Activated naive CD8-positive, alpha-beta T cell (primary cell): Measurements from ENCODE around the gene PSEN2.
"Not testable (repeated sequence)": the region's sequence is repeated elsewhere in the genome, so short reads cannot be mapped to it uniquely, and the experiment has no call there.

Experiments used
- H3K27ac Mint-ChIP-seq: one replicate; pipeline ENCODE4 v1.8.0; 2021; ENCODE audit warnings: mixed read lengths
- H3K27me3 Mint-ChIP-seq: one replicate; pipeline ENCODE4 v1.8.0; 2021; ENCODE audit warnings: mixed read lengths
- H3K36me3 Mint-ChIP-seq: one replicate; pipeline ENCODE4 v1.8.0; 2021; ENCODE audit warnings: mixed read lengths
- H3K4me1 Mint-ChIP-seq: one replicate; pipeline ENCODE4 v1.8.0; 2021; ENCODE audit warnings: low read depth, mixed read lengths
- H3K4me3 Mint-ChIP-seq: one replicate; pipeline ENCODE4 v1.8.0; 2021; ENCODE audit warnings: mild to moderate bottlenecking, mixed read lengths
- H3K9me3 Mint-ChIP-seq: one replicate; pipeline ENCODE4 v1.8.0; 2021; ENCODE audit warnings: low read depth, mixed read lengths

Gene PSEN2

DNA sequence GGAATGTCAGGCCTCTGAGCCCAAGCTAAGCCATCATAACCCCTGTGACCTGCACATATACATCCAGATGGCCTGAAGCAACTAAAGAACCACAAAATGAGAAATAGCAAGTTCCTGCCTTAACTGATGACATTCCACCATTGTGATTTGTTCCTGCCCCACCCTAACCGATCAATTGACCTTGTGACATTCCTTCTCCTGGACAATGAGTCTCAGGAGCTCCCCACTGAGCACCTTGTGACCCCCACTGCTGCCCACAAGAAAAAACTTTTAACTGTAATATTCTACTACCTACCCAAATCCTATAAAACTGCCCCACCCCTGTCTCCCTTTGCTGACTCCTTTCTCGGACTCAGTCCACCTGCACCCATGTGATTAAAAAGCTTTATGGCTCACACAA, 32.5 kb upstream of the PSEN2 start:
- not testable (repeated sequence) for H3K27ac Mint-ChIP-seq, H3K4me3 Mint-ChIP-seq, H3K9me3 Mint-ChIP-seq, H3K4me1 Mint-ChIP-seq, H3K36me3 Mint-ChIP-seq, H3K27me3 Mint-ChIP-seq

DNA sequence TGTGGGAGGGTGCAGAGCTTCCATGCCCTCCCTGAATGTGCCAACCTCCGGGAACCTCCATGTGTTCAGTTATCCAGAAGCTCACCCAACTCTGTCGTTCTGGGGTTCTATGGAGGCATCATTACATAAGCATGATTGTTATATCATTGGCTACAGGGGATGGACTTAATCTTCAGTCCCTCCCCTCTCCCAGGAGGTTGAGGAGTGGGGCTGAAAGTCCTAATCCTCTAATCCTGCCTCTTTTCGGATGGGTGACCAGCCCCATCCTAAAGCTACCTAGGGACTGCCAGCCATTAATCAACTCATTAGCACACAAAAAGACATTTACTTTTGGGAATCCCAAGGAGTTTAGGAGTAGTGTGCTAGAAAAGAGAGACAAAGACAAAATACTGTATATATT, 32.0 kb upstream of the PSEN2 start:
- no peak overlapping the region for H3K27ac Mint-ChIP-seq
- H3K4me3 Mint-ChIP-seq, result no peak overlapping the region
- H3K4me1 Mint-ChIP-seq, result no peaks in the 10 kb centered on the region
- no peaks in the 10 kb centered on the region for H3K27me3 Mint-ChIP-seq
- peaks cover 6% of the 10 kb centered on the region for H3K9me3 Mint-ChIP-seq
- peaks cover 2% of the 10 kb centered on the region for H3K36me3 Mint-ChIP-seq

DNA sequence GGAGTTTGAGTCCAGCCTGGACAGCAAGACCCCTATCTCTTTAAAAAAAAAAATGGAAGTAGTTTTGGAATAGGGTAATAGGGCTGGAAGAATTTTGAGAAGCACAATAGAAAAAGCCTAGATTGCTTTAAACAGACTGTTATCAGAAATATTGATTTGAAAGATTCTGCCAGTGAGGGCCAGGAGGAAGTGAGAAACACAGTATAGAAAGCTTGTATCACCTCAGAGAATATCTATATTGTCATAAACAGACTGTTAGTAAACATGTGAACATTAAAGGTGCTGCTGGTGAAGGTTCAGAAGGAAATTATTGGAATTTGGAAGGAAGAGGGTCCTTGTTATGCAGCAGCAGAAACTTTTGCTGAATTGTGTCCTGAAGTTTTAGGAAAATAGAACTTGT, 24.8 kb upstream of the PSEN2 start:
- H3K4me1 Mint-ChIP-seq, result peaks cover 4% of the 10 kb centered on the region
- H3K27me3 Mint-ChIP-seq, result peaks cover 3% of the 10 kb centered on the region
- H3K27ac Mint-ChIP-seq, result no peak overlapping the region
- H3K9me3 Mint-ChIP-seq, result no peaks in the 10 kb centered on the region
- H3K36me3 Mint-ChIP-seq, result peaks cover 2% of the 10 kb centered on the region
- H3K4me3 Mint-ChIP-seq, result no peak overlapping the region

DNA sequence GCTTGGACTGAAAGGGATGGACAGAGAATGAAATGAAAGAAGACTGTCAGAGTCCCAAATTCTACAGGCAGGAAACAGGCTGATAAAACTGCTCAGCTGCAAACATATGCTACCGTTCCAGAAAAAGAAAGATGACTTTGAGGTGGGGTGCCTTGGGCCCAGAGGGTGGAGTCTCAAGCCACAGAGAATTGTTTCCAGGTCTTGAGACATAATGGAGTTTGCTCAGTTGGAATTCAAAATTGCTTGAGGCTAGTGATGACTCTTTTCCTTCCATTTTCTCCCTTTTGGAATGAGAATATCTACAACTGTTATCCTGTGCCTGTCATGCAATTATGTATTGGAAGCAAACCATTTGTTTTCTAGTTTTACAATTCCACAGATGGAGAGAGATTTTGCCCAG, 23.6 kb upstream of the PSEN2 start:
- Mint-ChIP-seq H3K4me1 (peaks cover 4% of the 10 kb centered on the region), H3K4me3 (no peak overlapping the region), H3K27ac (no peak overlapping the region), H3K36me3 (peaks cover 2% of the 10 kb centered on the region), H3K9me3 (no peaks in the 10 kb centered on the region), H3K27me3 (peaks cover 3% of the 10 kb centered on the region)

DNA sequence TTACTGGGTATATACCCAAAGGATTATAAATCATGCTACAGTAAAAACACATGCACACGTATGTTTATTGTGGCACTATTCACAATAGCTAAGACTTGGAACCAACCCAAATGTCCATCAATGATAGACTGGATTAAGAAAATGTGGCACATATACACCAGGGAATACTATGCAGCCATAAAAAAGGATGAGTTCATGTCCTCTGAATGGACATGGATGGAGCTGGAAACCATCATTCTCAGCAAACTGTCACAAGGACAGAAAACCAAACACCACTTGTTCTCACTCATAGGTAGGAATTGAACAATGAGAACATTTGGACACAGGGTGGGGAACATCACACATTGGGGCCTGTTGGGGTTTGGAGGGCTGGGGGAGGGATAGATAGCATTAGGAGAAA, 15.9 kb upstream of the PSEN2 start:
- not testable (repeated sequence) for H3K4me1 Mint-ChIP-seq, H3K4me3 Mint-ChIP-seq, H3K36me3 Mint-ChIP-seq, H3K27ac Mint-ChIP-seq, H3K9me3 Mint-ChIP-seq, H3K27me3 Mint-ChIP-seq

DNA sequence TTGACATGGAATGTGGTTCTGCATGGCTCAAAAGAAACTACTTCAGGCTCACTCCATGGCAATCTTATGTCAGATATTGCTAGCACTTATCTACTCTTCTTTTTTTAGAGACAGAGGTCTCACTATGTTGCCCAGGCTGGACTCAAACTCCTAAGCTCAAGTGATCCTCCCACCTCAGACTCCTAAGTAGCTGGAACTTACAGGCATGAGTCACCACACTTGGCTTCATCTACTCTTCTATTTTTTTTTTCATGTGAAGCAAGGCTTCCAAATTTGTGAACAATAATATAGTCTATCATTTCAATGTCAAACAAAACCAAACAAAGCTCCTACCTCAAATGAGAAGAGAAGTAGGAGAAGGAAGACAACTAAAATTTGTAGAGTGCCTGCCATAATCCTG, 7.5 kb upstream of the PSEN2 start:
- H3K4me3 Mint-ChIP-seq, result no peak overlapping the region
- H3K27me3 Mint-ChIP-seq, result peaks cover 2% of the 10 kb centered on the region
- H3K9me3 Mint-ChIP-seq, result no peaks in the 10 kb centered on the region
- H3K4me1 Mint-ChIP-seq, result peaks cover 2% of the 10 kb centered on the region
- no peaks in the 10 kb centered on the region for H3K36me3 Mint-ChIP-seq
- H3K27ac Mint-ChIP-seq, result no peak overlapping the region

- H3K27ac Mint-ChIP-seq, result no peak overlapping the region
- no peaks in the 10 kb centered on the region for H3K9me3 Mint-ChIP-seq
- peaks cover 2% of the 10 kb centered on the region for H3K4me1 Mint-ChIP-seq
- H3K27me3 Mint-ChIP-seq, result peaks cover 2% of the 10 kb centered on the region
- H3K4me3 Mint-ChIP-seq, result no peak overlapping the region
- no peaks in the 10 kb centered on the region for H3K36me3 Mint-ChIP-seq
These were observed 7.0 kb upstream of the PSEN2 start for GRCh38 chr1:226863446-226863845.

DNA sequence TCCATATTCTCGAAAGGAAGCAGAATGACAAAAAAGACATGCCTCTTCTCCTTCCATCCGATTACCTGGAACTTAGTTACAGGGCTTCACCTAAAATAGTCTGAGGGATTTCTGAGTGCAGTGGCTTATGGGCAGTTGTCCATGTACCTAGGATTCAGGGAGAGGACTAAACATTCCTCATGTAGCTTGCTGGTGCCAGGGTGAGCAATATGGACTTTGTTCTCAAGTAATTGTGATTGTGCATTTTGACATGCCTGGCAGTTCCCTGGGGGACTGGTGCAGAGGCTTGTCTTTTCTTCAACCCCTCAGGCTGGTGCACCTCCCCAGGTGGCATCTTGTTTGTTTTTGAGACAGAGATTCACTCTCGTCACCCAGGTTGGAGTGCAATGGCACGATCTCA, 6.1 kb upstream of the PSEN2 start:
- Mint-ChIP-seq H3K4me3 (no peak overlapping the region), H3K9me3 (no peaks in the 10 kb centered on the region), H3K36me3 (no peaks in the 10 kb centered on the region), H3K27me3 (peaks cover 2% of the 10 kb centered on the region), H3K27ac (no peak overlapping the region), H3K4me1 (peaks cover 2% of the 10 kb centered on the region)

GRCh38 chr1:226865590-226865989, 4.8 kb upstream of the PSEN2 start:
- H3K4me1 Mint-ChIP-seq, result peaks cover 2% of the 10 kb centered on the region
- H3K27me3 Mint-ChIP-seq, result peaks cover 2% of the 10 kb centered on the region
- H3K4me3 Mint-ChIP-seq, result no peak overlapping the region
- H3K9me3 Mint-ChIP-seq, result no peaks in the 10 kb centered on the region
- H3K36me3 Mint-ChIP-seq, result no peaks in the 10 kb centered on the region
- H3K27ac Mint-ChIP-seq, result no peak overlapping the region

GRCh38 chr1:226867461-226868054, 2.9 kb upstream of the PSEN2 start:
- H3K4me3 Mint-ChIP-seq, result no peak overlapping the region
- H3K9me3 Mint-ChIP-seq, result no peaks in the 10 kb centered on the region
- peaks cover 2% of the 10 kb centered on the region for H3K27me3 Mint-ChIP-seq
- no peaks in the 10 kb centered on the region for H3K36me3 Mint-ChIP-seq
- H3K27ac Mint-ChIP-seq, result no peak overlapping the region
- H3K4me1 Mint-ChIP-seq, result peaks cover 9% of the 10 kb centered on the region

GRCh38 chr1:226868726-226869125, 1.7 kb upstream of the PSEN2 start:
- H3K27me3 Mint-ChIP-seq, result peaks cover 2% of the 10 kb centered on the region
- no peak overlapping the region for H3K4me3 Mint-ChIP-seq
- peaks cover 6% of the 10 kb centered on the region for H3K4me1 Mint-ChIP-seq
- no peak overlapping the region for H3K27ac Mint-ChIP-seq
- no peaks in the 10 kb centered on the region for H3K36me3 Mint-ChIP-seq
- no peaks in the 10 kb centered on the region for H3K9me3 Mint-ChIP-seq

GRCh38 chr1:226870026-226870400, 403 bp upstream of the PSEN2 start:
- peak overlapping the region; percentile 34 for H3K27ac Mint-ChIP-seq
- peaks cover 2% of the 10 kb centered on the region for H3K27me3 Mint-ChIP-seq
- peak overlapping the region; percentile 84 for H3K4me3 Mint-ChIP-seq
- H3K4me1 Mint-ChIP-seq, result peaks cover 6% of the 10 kb centered on the region
- no peaks in the 10 kb centered on the region for H3K36me3 Mint-ChIP-seq
- no peaks in the 10 kb centered on the region for H3K9me3 Mint-ChIP-seq

- Mint-ChIP-seq H3K4me1 (peaks cover 6% of the 10 kb centered on the region), H3K4me3 (peak overlapping the region; percentile 82), H3K36me3 (no peaks in the 10 kb centered on the region), H3K27me3 (no peaks in the 10 kb centered on the region), H3K9me3 (no peaks in the 10 kb centered on the region), H3K27ac (no peak overlapping the region)
These were observed 1.4 kb downstream of the PSEN2 start for GRCh38 chr1:226871636-226872327.

DNA sequence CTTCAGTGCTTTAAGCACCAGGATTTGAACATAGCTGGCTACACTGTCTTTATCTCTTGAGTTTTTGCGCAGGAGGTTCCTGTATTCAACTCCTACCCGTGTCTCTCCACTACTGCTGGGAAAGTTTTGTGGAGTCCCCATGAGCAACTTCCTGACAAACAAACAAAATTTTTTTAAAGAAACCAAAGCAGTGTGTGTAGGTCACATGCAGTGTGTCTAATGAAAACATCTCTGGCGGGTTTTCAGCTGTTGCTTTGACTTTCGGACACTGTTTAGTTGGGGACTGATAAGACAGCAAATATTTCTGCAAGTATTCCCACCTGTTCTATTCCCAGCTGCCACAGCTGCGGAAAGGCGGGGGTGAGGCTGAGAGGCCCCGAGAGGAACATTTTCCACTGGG, 2.0 kb downstream of the PSEN2 start:
- Mint-ChIP-seq H3K27ac (no peak overlapping the region), H3K27me3 (no peaks in the 10 kb centered on the region), H3K9me3 (no peaks in the 10 kb centered on the region), H3K36me3 (no peaks in the 10 kb centered on the region), H3K4me3 (peak overlapping the region; percentile 82), H3K4me1 (peaks cover 6% of the 10 kb centered on the region)

- H3K4me1 Mint-ChIP-seq, result peaks cover 6% of the 10 kb centered on the region
- no peaks in the 10 kb centered on the region for H3K9me3 Mint-ChIP-seq
- H3K36me3 Mint-ChIP-seq, result no peaks in the 10 kb centered on the region
- H3K27ac Mint-ChIP-seq, result no peak overlapping the region
- H3K27me3 Mint-ChIP-seq, result no peaks in the 10 kb centered on the region
- H3K4me3 Mint-ChIP-seq, result no peak overlapping the region
These were observed 3.6 kb downstream of the PSEN2 start for GRCh38 chr1:226873771-226874578.
